Glutamatergic neuron (in vitro differentiated cells): ENCODE data around the gene ATP1B1. TPM values are rescaled to one million over a fixed set of nuclear protein-coding genes. Genes with fewer than 3 reads are reported as not detected.
"Not testable (repeated sequence)": the region's sequence is repeated elsewhere in the genome, so short reads cannot be mapped to it uniquely, and the experiment has no call there.

ENCODE experiments used
- DNase-seq: peaks from one replicate; pipeline ENCODE4 v3.0.0; 2022
- H3K27ac Mint-ChIP-seq: one replicate; pipeline ENCODE4 v1.8.0; 2020; ENCODE audit warnings: mild to moderate bottlenecking, mixed read lengths, inconsistent platforms; ENCODE audit not compliant: unreplicated experiment
- H3K27me3 Mint-ChIP-seq: one replicate; pipeline ENCODE4 v1.8.0; 2020; ENCODE audit warnings: mild to moderate bottlenecking, moderate library complexity, mixed read lengths, inconsistent platforms; ENCODE audit not compliant: unreplicated experiment
- H3K36me3 Mint-ChIP-seq: one replicate; pipeline ENCODE4 v1.8.0; 2020; ENCODE audit warnings: mild to moderate bottlenecking, mixed read lengths, inconsistent platforms; ENCODE audit not compliant: unreplicated experiment
- H3K4me1 Mint-ChIP-seq: one replicate; pipeline ENCODE4 v1.8.0; 2020; ENCODE audit warnings: mild to moderate bottlenecking, low read depth, mixed read lengths, inconsistent platforms; ENCODE audit not compliant: unreplicated experiment
- H3K4me3 Mint-ChIP-seq: one replicate; pipeline ENCODE4 v1.8.0; 2020; ENCODE audit warnings: mild to moderate bottlenecking, mixed read lengths, inconsistent platforms; ENCODE audit not compliant: unreplicated experiment
- H3K9me3 Mint-ChIP-seq: one replicate; pipeline ENCODE4 v1.8.0; 2020; ENCODE audit warnings: mild to moderate bottlenecking, moderate library complexity, mixed read lengths, inconsistent platforms; ENCODE audit not compliant: unreplicated experiment
- CTCF ChIP-seq: fragments of 200-600 bp; sonication (generic); IDR thresholded peaks from one replicate; pipeline ENCODE4 v1.5.0; 2021; ENCODE audit not compliant: partially characterized antibody, unreplicated experiment
- total RNA-seq: library from RNA; stranded (reverse); fragmentation: NEBNext Ultra II Directional; extraction: Animal tissue kit (Norgen Biotek cat#: 25700); gene quantifications from one replicate; pipeline ENCODE4 v1.2.1, GENCODE V29; 2021; ENCODE audit not compliant: unreplicated experiment

ATP1B1 gene
- total RNA-seq, 1 donor from 2014 or later = 108 TPM

- DNase-seq = no peak
- peaks cover 13% of the 10 kb centered on the region for H3K4me1 Mint-ChIP-seq
- H3K27ac Mint-ChIP-seq = no peak overlapping the region
- peaks cover 11% of the 10 kb centered on the region for H3K36me3 Mint-ChIP-seq
- no peak for TF ChIP-seq CTCF
- no peak overlapping the region for H3K4me3 Mint-ChIP-seq
- H3K9me3 Mint-ChIP-seq = peaks cover 7% of the 10 kb centered on the region
- no peaks in the 10 kb centered on the region for H3K27me3 Mint-ChIP-seq
Measured at GRCh38 chr1:169121146-169121923, 14.8 kb downstream of the ATP1B1 start.

GRCh38 chr1:169122976-169123375 lies 16.5 kb downstream of the ATP1B1 start:
- Mint-ChIP-seq H3K4me3 (no peak overlapping the region), H3K4me1 (peaks cover 9% of the 10 kb centered on the region), H3K27me3 (no peaks in the 10 kb centered on the region), H3K27ac (no peak overlapping the region), H3K9me3 (peaks cover 5% of the 10 kb centered on the region), H3K36me3 (peaks cover 11% of the 10 kb centered on the region)
- TF ChIP-seq CTCF = no peak
- no peak for DNase-seq

- H3K36me3 Mint-ChIP-seq = peaks cover 11% of the 10 kb centered on the region
- peaks cover 9% of the 10 kb centered on the region for H3K4me1 Mint-ChIP-seq
- H3K27me3 Mint-ChIP-seq = no peaks in the 10 kb centered on the region
- peaks cover 5% of the 10 kb centered on the region for H3K9me3 Mint-ChIP-seq
- H3K4me3 Mint-ChIP-seq = no peak overlapping the region
- DNase-seq = no peak
- H3K27ac Mint-ChIP-seq = no peak overlapping the region
- TF ChIP-seq CTCF = no peak
Measured at GRCh38 chr1:169124459-169124858, 18.0 kb downstream of the ATP1B1 start.

GRCh38 chr1:169125597-169125996 lies 19.1 kb downstream of the ATP1B1 start:
- H3K4me3 Mint-ChIP-seq, H3K27ac Mint-ChIP-seq, DNase-seq, H3K9me3 Mint-ChIP-seq, H3K27me3 Mint-ChIP-seq: not testable (repeated sequence)
- H3K36me3 Mint-ChIP-seq = peaks cover 11% of the 10 kb centered on the region
- H3K4me1 Mint-ChIP-seq = peaks cover 14% of the 10 kb centered on the region

- Mint-ChIP-seq H3K36me3 (peaks cover 11% of the 10 kb centered on the region), H3K4me3 (no peak overlapping the region), H3K27me3 (no peaks in the 10 kb centered on the region), H3K4me1 (peaks cover 14% of the 10 kb centered on the region), H3K27ac (no peak overlapping the region), H3K9me3 (peaks cover 5% of the 10 kb centered on the region)
- TF ChIP-seq CTCF = no peak
- DNase-seq = no peak
Measured at GRCh38 chr1:169126335-169126734, 19.8 kb downstream of the ATP1B1 start.
